Measurements from ENCODE around the gene ADAM12. TPM values are rescaled to one million over a fixed set of nuclear protein-coding genes. Genes with fewer than 3 reads are reported as not detected.

The ADAM12 gene
- total RNA-seq, 2 donors from 2014 or later = 0.46 TPM; not detected in 1

GRCh38 chr10:125999694-126000093 is 388.6 kb downstream of the ADAM12 start:
- H3K9me3 ChIP-seq (ENCODE audit: control insufficient read depth, low read length) = no peaks in the 10 kb centered on the region
- WGBS, 2 experiments (ENCODE audit: insufficient coverage in 1 of 2, insufficient read length in 1 of 2) = 95% methylated on average over 3 of the region's 3 CpGs
- peaks cover 2% of the 10 kb centered on the region for H3K27me3 Mint-ChIP-seq (ENCODE audit: insufficient read depth)

GRCh38 chr10:125997586-125997985 is 390.7 kb downstream of the ADAM12 start:
- Mint-ChIP-seq H3K27me3 (ENCODE audit: insufficient read depth) (peaks cover 4% of the 10 kb centered on the region), H3K4me3 (no peak overlapping the region), H3K27ac (peak overlapping the region; percentile 41), H3K36me3 (ENCODE audit: low read depth) (no peaks in the 10 kb centered on the region), H3K9me3 (no peaks in the 10 kb centered on the region), H3K4me1 (peaks cover 5% of the 10 kb centered on the region)
- no peak for DNase-seq
- H3K4me1 ChIP-seq (ENCODE audit: control insufficient read depth, insufficient read depth, low read length) = no peaks in the 10 kb centered on the region
- H3K9me3 ChIP-seq (ENCODE audit: control insufficient read depth, low read length) = no peaks in the 10 kb centered on the region
- H3K4me3 ChIP-seq (ENCODE audit: low read length) = no peak overlapping the region
- no peak for TF ChIP-seq CTCF (conservative IDR thresholded peaks at IDR 0.05)
- no peaks in the 10 kb centered on the region for H3K36me3 ChIP-seq (ENCODE audit: control insufficient read depth, insufficient read depth, low read length)
- H3K27me3 ChIP-seq (ENCODE audit: control insufficient read depth, insufficient read depth, low read length, poor library complexity, severe bottlenecking) = no peaks in the 10 kb centered on the region
- H3K27ac ChIP-seq (ENCODE audit: low read depth, low read length) = no peak overlapping the region
- 93 to 96% methylated on average over 6 to 12 of the region's 12 CpGs for WGBS, 2 experiments (ENCODE audit: insufficient coverage in 1 of 2, insufficient read length in 1 of 2)
- no peak overlapping the region for H3K9ac ChIP-seq (ENCODE audit: extremely low read depth, low read length, poor library complexity, severe bottlenecking)

More at GRCh38 chr10:125999694-126000093, 388.6 kb downstream of the ADAM12 start:
- Mint-ChIP-seq H3K36me3 (ENCODE audit: low read depth) (no peaks in the 10 kb centered on the region), H3K4me1 (no peaks in the 10 kb centered on the region), H3K4me3 (no peak overlapping the region), H3K9me3 (no peaks in the 10 kb centered on the region), H3K27ac (no peak overlapping the region)
- H3K4me3 ChIP-seq (ENCODE audit: low read length) = no peak overlapping the region
- H3K27me3 ChIP-seq (ENCODE audit: control insufficient read depth, insufficient read depth, low read length, poor library complexity, severe bottlenecking) = no peaks in the 10 kb centered on the region
- no peak for TF ChIP-seq CTCF (conservative IDR thresholded peaks at IDR 0.05)
- no peaks in the 10 kb centered on the region for H3K36me3 ChIP-seq (ENCODE audit: control insufficient read depth, insufficient read depth, low read length)
- no peak overlapping the region for H3K27ac ChIP-seq (ENCODE audit: low read depth, low read length)
- DNase-seq = no peak
- no peaks in the 10 kb centered on the region for H3K4me1 ChIP-seq (ENCODE audit: control insufficient read depth, insufficient read depth, low read length)
- no peak overlapping the region for H3K9ac ChIP-seq (ENCODE audit: extremely low read depth, low read length, poor library complexity, severe bottlenecking)

- no peak overlapping the region for H3K4me3 ChIP-seq (ENCODE audit: low read length)
- no peak overlapping the region for H3K27ac ChIP-seq (ENCODE audit: low read depth, low read length)
- Mint-ChIP-seq H3K4me3 (no peak overlapping the region), H3K4me1 (peaks cover 16% of the 10 kb centered on the region), H3K27ac (no peak overlapping the region), H3K9me3 (no peaks in the 10 kb centered on the region), H3K27me3 (ENCODE audit: insufficient read depth) (peaks cover 4% of the 10 kb centered on the region), H3K36me3 (ENCODE audit: low read depth) (no peaks in the 10 kb centered on the region)
- TF ChIP-seq CTCF (conservative IDR thresholded peaks at IDR 0.05) = no peak
- no peaks in the 10 kb centered on the region for H3K9me3 ChIP-seq (ENCODE audit: control insufficient read depth, low read length)
- no peak overlapping the region for H3K9ac ChIP-seq (ENCODE audit: extremely low read depth, low read length, poor library complexity, severe bottlenecking)
- no peaks in the 10 kb centered on the region for H3K27me3 ChIP-seq (ENCODE audit: control insufficient read depth, insufficient read depth, low read length, poor library complexity, severe bottlenecking)
- H3K4me1 ChIP-seq (ENCODE audit: control insufficient read depth, insufficient read depth, low read length) = peaks cover 2% of the 10 kb centered on the region
- H3K36me3 ChIP-seq (ENCODE audit: control insufficient read depth, insufficient read depth, low read length) = no peaks in the 10 kb centered on the region
- WGBS, 2 experiments (ENCODE audit: insufficient coverage in 1 of 2, insufficient read length in 1 of 2) = 87 to 93% methylated on average over 3 to 8 of the region's 9 CpGs
- no peak for DNase-seq
Measured at GRCh38 chr10:125995726-125996304, 392.5 kb downstream of the ADAM12 start.

Data from endodermal cell (in vitro differentiated cells).